ENCODE results near the gene MTMR2.

MTMR2 gene

DNA sequence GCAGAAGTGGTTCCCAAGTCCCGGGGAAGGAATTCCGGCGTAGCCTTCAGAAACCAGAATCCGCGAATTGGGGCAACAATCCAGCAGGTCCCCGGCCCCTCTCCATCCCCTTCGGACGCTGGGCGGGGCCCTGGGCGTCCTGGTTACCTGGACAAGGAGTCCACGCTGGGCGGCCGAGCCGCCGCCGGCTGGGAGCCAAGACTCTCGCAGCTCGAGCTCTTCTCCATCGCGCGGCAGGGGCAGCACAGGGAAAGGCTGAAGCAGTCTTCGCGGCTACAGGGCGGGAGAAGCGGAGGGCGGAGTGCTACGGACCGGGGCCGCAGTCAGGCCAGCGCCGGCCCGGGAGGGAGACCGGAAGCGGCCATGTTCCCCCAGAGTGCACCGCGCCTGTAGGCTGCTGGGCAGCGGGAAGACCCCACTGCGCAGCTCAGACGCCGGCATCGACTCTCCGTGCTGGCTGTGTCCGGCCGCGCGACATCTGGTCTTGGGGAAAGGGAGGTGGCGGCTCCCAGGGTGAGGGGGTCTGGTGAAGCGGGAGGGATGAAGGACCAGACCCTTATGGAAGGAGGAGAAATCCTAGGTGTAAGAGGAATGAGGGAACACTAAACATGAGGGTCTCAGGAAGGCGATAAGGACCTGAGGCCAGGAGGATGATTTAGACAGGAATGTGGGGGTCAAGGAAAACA, at the start of gene MTMR2:
TSS of gene MTMR2 (minus strand) at position 380 of the 686 bp plus-strand sequence. CDS start at position 227, 153 bp downstream.
- H3K36me3 ChIP-seq (ENCODE audit: control insufficient read depth, low read depth, low read length), result no peaks in the 10 kb centered on the region
- H3K27me3 ChIP-seq (ENCODE audit: control insufficient read depth, insufficient read depth, low read length), result no peaks in the 10 kb centered on the region
- peak within 1 kb of the TSS; percentile 92 for H3K4me3 ChIP-seq (ENCODE audit: low read length)
- no peaks in the 10 kb centered on the region for H3K9me3 ChIP-seq (ENCODE audit: control insufficient read depth, low read depth, low read length)
- H3K27ac ChIP-seq (ENCODE audit: low read length), result peak within 1 kb of the TSS; percentile 94
- H3K9ac ChIP-seq (ENCODE audit: low read length), result peak within 1 kb of the TSS; percentile 83
- H3K4me1 ChIP-seq (ENCODE audit: control insufficient read depth, low read depth, low read length), result peaks cover 12% of the 10 kb centered on the region

DNA sequence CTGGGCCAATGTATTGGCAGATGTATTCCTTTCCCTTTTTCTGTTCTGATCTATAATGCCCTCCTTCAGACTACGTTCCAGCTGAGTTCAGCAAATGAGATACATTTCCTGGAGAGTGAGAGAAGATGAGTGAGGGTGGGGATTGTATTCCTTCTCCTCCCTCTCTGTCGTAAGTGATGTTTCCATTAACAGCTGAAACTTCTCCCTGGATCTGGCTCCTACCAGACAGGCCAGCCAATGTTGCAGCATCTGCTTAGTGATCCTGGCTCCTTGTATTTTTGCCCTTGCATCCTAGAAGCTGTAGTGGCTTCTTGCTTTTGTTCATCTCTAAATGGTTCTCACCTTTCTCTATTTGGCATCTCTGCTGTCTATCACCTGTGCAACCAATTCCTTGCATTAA, 48.2 kb upstream of the MTMR2 start:
- H3K36me3 ChIP-seq (ENCODE audit: control insufficient read depth, low read depth, low read length), result no peaks in the 10 kb centered on the region
- no peak overlapping the region for H3K9ac ChIP-seq (ENCODE audit: low read length)
- H3K4me3 ChIP-seq (ENCODE audit: low read length), result no peak overlapping the region
- no peak overlapping the region for H3K27ac ChIP-seq (ENCODE audit: low read length)
- no peaks in the 10 kb centered on the region for H3K4me1 ChIP-seq (ENCODE audit: control insufficient read depth, low read depth, low read length)
- no peaks in the 10 kb centered on the region for H3K9me3 ChIP-seq (ENCODE audit: control insufficient read depth, low read depth, low read length)
- no peaks in the 10 kb centered on the region for H3K27me3 ChIP-seq (ENCODE audit: control insufficient read depth, insufficient read depth, low read length)

- Histone ChIP-seq H3K9me3 (ENCODE audit: control insufficient read depth, low read depth, low read length) (no peaks in the 10 kb centered on the region), H3K9ac (ENCODE audit: low read length) (no peak overlapping the region), H3K27ac (ENCODE audit: low read length) (no peak overlapping the region), H3K27me3 (ENCODE audit: control insufficient read depth, insufficient read depth, low read length) (no peaks in the 10 kb centered on the region), H3K36me3 (ENCODE audit: control insufficient read depth, low read depth, low read length) (no peaks in the 10 kb centered on the region), H3K4me3 (ENCODE audit: low read length) (no peak overlapping the region), H3K4me1 (ENCODE audit: control insufficient read depth, low read depth, low read length) (no peaks in the 10 kb centered on the region)
These were observed 44.7 kb upstream of the MTMR2 start for GRCh38 chr11:95968585-95968984.

GRCh38 chr11:95964281-95964680, 40.4 kb upstream of the MTMR2 start:
- no peak overlapping the region for H3K9ac ChIP-seq (ENCODE audit: low read length)
- H3K36me3 ChIP-seq (ENCODE audit: control insufficient read depth, low read depth, low read length), result no peaks in the 10 kb centered on the region
- no peaks in the 10 kb centered on the region for H3K27me3 ChIP-seq (ENCODE audit: control insufficient read depth, insufficient read depth, low read length)
- no peak overlapping the region for H3K4me3 ChIP-seq (ENCODE audit: low read length)
- no peaks in the 10 kb centered on the region for H3K4me1 ChIP-seq (ENCODE audit: control insufficient read depth, low read depth, low read length)
- H3K27ac ChIP-seq (ENCODE audit: low read length), result no peak overlapping the region
- H3K9me3 ChIP-seq (ENCODE audit: control insufficient read depth, low read depth, low read length), result no peaks in the 10 kb centered on the region

- Histone ChIP-seq H3K4me1 (ENCODE audit: control insufficient read depth, low read depth, low read length) (no peaks in the 10 kb centered on the region), H3K9ac (ENCODE audit: low read length) (no peak overlapping the region), H3K36me3 (ENCODE audit: control insufficient read depth, low read depth, low read length) (no peaks in the 10 kb centered on the region), H3K9me3 (ENCODE audit: control insufficient read depth, low read depth, low read length) (no peaks in the 10 kb centered on the region), H3K4me3 (ENCODE audit: low read length) (no peak overlapping the region), H3K27me3 (ENCODE audit: control insufficient read depth, insufficient read depth, low read length) (no peaks in the 10 kb centered on the region), H3K27ac (ENCODE audit: low read length) (no peak overlapping the region)
These were observed 37.9 kb upstream of the MTMR2 start for GRCh38 chr11:95961758-95962157.

DNA sequence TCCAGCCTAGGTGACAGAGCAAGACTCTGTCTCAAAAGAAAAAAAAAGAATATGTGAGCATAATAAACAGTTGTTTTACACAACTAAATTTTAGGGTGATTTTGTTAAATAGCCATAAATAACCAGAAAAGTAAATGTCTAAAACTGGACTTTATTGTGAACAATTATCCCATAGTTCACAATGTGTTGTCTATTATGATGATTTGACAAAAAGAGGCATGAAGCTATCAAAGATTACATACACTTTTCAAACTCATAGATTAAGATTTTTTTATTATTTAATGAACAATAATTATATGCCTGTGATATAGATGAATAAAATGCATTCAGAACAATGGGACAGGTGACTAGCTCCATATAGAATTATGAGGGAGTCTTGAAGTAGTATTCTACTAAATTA, 27.0 kb upstream of the MTMR2 start:
- Histone ChIP-seq H3K9me3 (ENCODE audit: control insufficient read depth, low read depth, low read length) (no peaks in the 10 kb centered on the region), H3K36me3 (ENCODE audit: control insufficient read depth, low read depth, low read length) (no peaks in the 10 kb centered on the region), H3K9ac (ENCODE audit: low read length) (no peak overlapping the region), H3K4me1 (ENCODE audit: control insufficient read depth, low read depth, low read length) (no peaks in the 10 kb centered on the region), H3K4me3 (ENCODE audit: low read length) (no peak overlapping the region), H3K27ac (ENCODE audit: low read length) (no peak overlapping the region), H3K27me3 (ENCODE audit: control insufficient read depth, insufficient read depth, low read length) (no peaks in the 10 kb centered on the region)

- Histone ChIP-seq H3K9me3 (ENCODE audit: control insufficient read depth, low read depth, low read length) (peaks cover 12% of the 10 kb centered on the region), H3K9ac (ENCODE audit: low read length) (no peak overlapping the region), H3K36me3 (ENCODE audit: control insufficient read depth, low read depth, low read length) (no peaks in the 10 kb centered on the region), H3K4me3 (ENCODE audit: low read length) (no peak overlapping the region), H3K4me1 (ENCODE audit: control insufficient read depth, low read depth, low read length) (no peaks in the 10 kb centered on the region), H3K27me3 (ENCODE audit: control insufficient read depth, insufficient read depth, low read length) (no peaks in the 10 kb centered on the region), H3K27ac (ENCODE audit: low read length) (no peak overlapping the region)
These were observed 24.7 kb upstream of the MTMR2 start for GRCh38 chr11:95948637-95949036.

- no peaks in the 10 kb centered on the region for H3K4me1 ChIP-seq (ENCODE audit: control insufficient read depth, low read depth, low read length)
- no peaks in the 10 kb centered on the region for H3K36me3 ChIP-seq (ENCODE audit: control insufficient read depth, low read depth, low read length)
- peaks cover 12% of the 10 kb centered on the region for H3K9me3 ChIP-seq (ENCODE audit: control insufficient read depth, low read depth, low read length)
- no peak overlapping the region for H3K9ac ChIP-seq (ENCODE audit: low read length)
- H3K4me3 ChIP-seq (ENCODE audit: low read length), result no peak overlapping the region
- no peaks in the 10 kb centered on the region for H3K27me3 ChIP-seq (ENCODE audit: control insufficient read depth, insufficient read depth, low read length)
- no peak overlapping the region for H3K27ac ChIP-seq (ENCODE audit: low read length)
These were observed 20.7 kb upstream of the MTMR2 start for GRCh38 chr11:95944623-95945022.

DNA sequence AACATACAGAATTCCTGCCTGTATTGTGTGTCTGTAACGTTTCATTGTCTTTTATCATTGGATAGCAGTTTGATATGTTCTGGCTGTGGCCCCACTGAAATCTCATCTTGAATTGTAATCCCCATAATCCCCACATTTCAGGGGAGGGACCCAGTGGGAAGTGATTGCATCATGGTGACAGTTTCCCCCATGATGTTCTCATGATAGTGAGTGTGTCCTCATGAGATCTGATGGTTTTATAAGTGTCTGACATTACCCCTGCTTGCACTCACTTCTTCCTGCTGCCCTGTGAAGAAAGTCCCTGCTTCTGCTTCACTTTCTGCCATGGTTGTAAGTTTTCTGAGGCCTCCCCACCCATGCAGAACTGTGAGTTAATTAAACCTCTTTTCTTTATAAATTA, 19.6 kb upstream of the MTMR2 start:
- Histone ChIP-seq H3K36me3 (ENCODE audit: control insufficient read depth, low read depth, low read length) (no peaks in the 10 kb centered on the region), H3K9ac (ENCODE audit: low read length) (no peak overlapping the region)

GRCh38 chr11:95939091-95939490, 15.2 kb upstream of the MTMR2 start:
- Histone ChIP-seq H3K36me3 (ENCODE audit: control insufficient read depth, low read depth, low read length) (no peaks in the 10 kb centered on the region), H3K9me3 (ENCODE audit: control insufficient read depth, low read depth, low read length) (peaks cover 1% of the 10 kb centered on the region), H3K27me3 (ENCODE audit: control insufficient read depth, insufficient read depth, low read length) (no peaks in the 10 kb centered on the region), H3K4me3 (ENCODE audit: low read length) (no peak overlapping the region), H3K9ac (ENCODE audit: low read length) (no peak overlapping the region), H3K27ac (ENCODE audit: low read length) (no peak overlapping the region), H3K4me1 (ENCODE audit: control insufficient read depth, low read depth, low read length) (no peaks in the 10 kb centered on the region)

More for the DNA sequence above, 19.6 kb upstream of the MTMR2 start:
- no peak overlapping the region for H3K27ac ChIP-seq (ENCODE audit: low read length)
- H3K4me3 ChIP-seq (ENCODE audit: low read length), result no peak overlapping the region
- no peaks in the 10 kb centered on the region for H3K4me1 ChIP-seq (ENCODE audit: control insufficient read depth, low read depth, low read length)
- H3K9me3 ChIP-seq (ENCODE audit: control insufficient read depth, low read depth, low read length), result peaks cover 12% of the 10 kb centered on the region
- no peaks in the 10 kb centered on the region for H3K27me3 ChIP-seq (ENCODE audit: control insufficient read depth, insufficient read depth, low read length)

- no peak overlapping the region for H3K4me3 ChIP-seq (ENCODE audit: low read length)
- no peaks in the 10 kb centered on the region for H3K9me3 ChIP-seq (ENCODE audit: control insufficient read depth, low read depth, low read length)
- no peaks in the 10 kb centered on the region for H3K27me3 ChIP-seq (ENCODE audit: control insufficient read depth, insufficient read depth, low read length)
- H3K36me3 ChIP-seq (ENCODE audit: control insufficient read depth, low read depth, low read length), result no peaks in the 10 kb centered on the region
- H3K4me1 ChIP-seq (ENCODE audit: control insufficient read depth, low read depth, low read length), result no peaks in the 10 kb centered on the region
- H3K9ac ChIP-seq (ENCODE audit: low read length), result no peak overlapping the region
- H3K27ac ChIP-seq (ENCODE audit: low read length), result no peak overlapping the region
These were observed 13.5 kb upstream of the MTMR2 start for GRCh38 chr11:95937358-95937757.

DNA sequence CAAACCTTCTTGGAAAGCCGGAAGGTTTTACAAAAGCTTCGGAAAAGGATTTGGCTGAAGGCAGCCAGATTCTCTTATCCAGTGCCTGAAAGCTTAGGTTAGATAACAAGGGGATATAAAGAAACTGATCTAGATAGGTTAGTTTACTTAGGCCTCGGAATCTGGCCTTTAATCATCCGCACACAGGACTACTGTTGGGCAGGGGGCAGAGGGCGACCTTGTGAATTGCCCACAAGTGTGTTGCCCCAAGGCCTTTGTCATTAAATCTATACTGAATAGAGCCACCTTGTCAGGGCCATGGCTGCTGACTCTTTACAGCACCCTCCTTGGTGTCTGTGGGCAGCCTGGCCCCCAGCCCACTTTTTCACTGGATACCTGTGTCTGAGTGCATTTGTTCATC, 9.7 kb upstream of the MTMR2 start:
- H3K27me3 ChIP-seq (ENCODE audit: control insufficient read depth, insufficient read depth, low read length), result no peaks in the 10 kb centered on the region
- no peak overlapping the region for H3K9ac ChIP-seq (ENCODE audit: low read length)
- H3K36me3 ChIP-seq (ENCODE audit: control insufficient read depth, low read depth, low read length), result no peaks in the 10 kb centered on the region
- no peaks in the 10 kb centered on the region for H3K9me3 ChIP-seq (ENCODE audit: control insufficient read depth, low read depth, low read length)
- no peak overlapping the region for H3K27ac ChIP-seq (ENCODE audit: low read length)
- H3K4me3 ChIP-seq (ENCODE audit: low read length), result no peak overlapping the region
- H3K4me1 ChIP-seq (ENCODE audit: control insufficient read depth, low read depth, low read length), result no peaks in the 10 kb centered on the region

All from iPS-18a (cell line).